ENCODE data around the gene ADAMTS12. TPM values are rescaled to one million over a fixed set of nuclear protein-coding genes. Genes with fewer than 3 reads are reported as not detected.

The ADAMTS12 gene
- total and polyA plus RNA-seq, 2 of the 8 experiments (the other 6 are each of a cell fraction or from before 2014, with no cell fraction given), result 6.4 to 12.8 TPM

DNA sequence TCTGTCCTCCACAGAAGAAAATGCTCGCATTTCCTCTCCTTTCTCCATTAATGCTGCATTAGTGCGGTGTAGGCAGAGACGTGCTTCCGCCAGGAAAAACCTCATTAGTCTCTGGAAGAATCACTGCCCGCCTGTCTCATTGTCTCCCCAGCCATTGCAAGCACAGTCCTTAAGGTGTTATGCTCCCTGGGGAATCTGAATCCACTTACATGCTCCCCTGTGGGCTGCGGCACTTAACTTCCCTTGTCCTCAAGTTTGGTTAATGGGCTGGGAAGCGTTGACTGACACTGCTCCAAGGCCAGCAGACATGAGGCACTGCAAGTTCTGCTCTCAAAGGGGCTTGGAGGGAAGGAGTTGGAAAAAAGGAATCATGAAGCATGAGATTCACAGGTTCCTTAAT is 409.5 kb downstream of the ADAMTS12 start:
- Histone ChIP-seq H2AK5ac (ENCODE audit: low read depth, low read length) (no peak overlapping the region), H2BK120ac (replicated peaks; ENCODE audit: low read depth, low read length) (no peak overlapping the region), H3K4me3 (ENCODE audit: extremely low read depth in 1 of 4, insufficient read depth in 2 of 4, low read depth in 3 of 4, low read length in 4 of 4) (no peak overlapping the region), H3K23me2 (ENCODE audit: low read depth, low read length) (peaks cover 2% of the 10 kb centered on the region; the same call in 1 of the 2 replicates), H3K4me2 (ENCODE audit: insufficient read depth in 1 of 2, low read depth in 2 of 2, low read length in 2 of 2) (no peak overlapping the region), H3K27me3 (replicated peaks in 1 of 4; ENCODE audit: control insufficient read depth in 3 of 4, extremely low read depth in 1 of 4, insufficient read depth in 3 of 4, low read length in 3 of 4) (no peaks in the 10 kb centered on the region), H3K9me3 (ENCODE audit: insufficient read depth in 2 of 2, low read depth in 1 of 2, low read length in 1 of 2) (no peaks in the 10 kb centered on the region), H4K8ac (ENCODE audit: extremely low read depth, insufficient read depth, low read length) (no peak overlapping the region), H3K18ac (ENCODE audit: extremely low read depth, low read length) (no peak overlapping the region), H2AFZ (ENCODE audit: low read length) (no peak overlapping the region), H4K5ac (ENCODE audit: insufficient read length, low read depth, low read length) (no peak overlapping the region), H2BK20ac (ENCODE audit: low read length) (no peak overlapping the region), H3K27ac (ENCODE audit: low read depth, low read length) (no peak overlapping the region), H4K20me1 (replicated peaks in 1 of 2; ENCODE audit: control insufficient read depth in 1 of 2, insufficient read depth in 2 of 2, low read length in 2 of 2) (no peaks in the 10 kb centered on the region), H2BK5ac (ENCODE audit: low read depth, low read length) (no peak overlapping the region), H3K4ac (replicated peaks; ENCODE audit: insufficient read length, low read depth, low read length) (no peak overlapping the region), H3K56ac (replicated peaks; ENCODE audit: insufficient read length, low read depth, low read length) (no peak overlapping the region), H2BK15ac (ENCODE audit: low read length) (no peak overlapping the region), H2BK12ac (ENCODE audit: low read depth, low read length) (no peak overlapping the region), H3K36me3 (ENCODE audit: control insufficient read depth in 2 of 4, insufficient read depth in 4 of 4, low read length in 3 of 4) (peaks cover 0 to 31% (median 2%) of the 10 kb centered on the region in 4 experiments; a peak in 5 of 8 replicates), H3K79me2 (ENCODE audit: control insufficient read depth in 1 of 2, insufficient read depth in 2 of 2, low read length in 2 of 2) (no peaks in the 10 kb centered on the region), H4K91ac (replicated peaks; ENCODE audit: insufficient read length, low read length) (no peak overlapping the region), H3K14ac (ENCODE audit: insufficient read length) (no peak overlapping the region), H3K4me1 (replicated peaks in 1 of 4; ENCODE audit: control insufficient read depth in 3 of 4, insufficient read depth in 4 of 4, low read length in 3 of 4) (peaks cover 0 to 2% (median 0%) of the 10 kb centered on the region in 4 experiments; a peak in 1 of 7 replicates), H3K79me1 (ENCODE audit: low read depth, low read length) (no peaks in the 10 kb centered on the region), H3K23ac (ENCODE audit: insufficient read length) (no peak overlapping the region), H3K9ac (replicated peaks in 1 of 4; ENCODE audit: extremely low read depth in 1 of 4, low read depth in 3 of 4, low read length in 3 of 4) (no peak overlapping the region)
- ChIA-PET POLR2A (ENCODE audit: partially characterized antibody) (interaction anchor here (1.3 to 2.1 kb wide), 4 partner anchors 8 to 54 kb away, joined by 3 to 7 read pairs (median 3); no protein-coding TSS in a partner anchor), CTCF (ENCODE audit: partially characterized antibody) (interaction anchor here (1.0 kb wide), 1 partner anchor 13 kb away, joined by 3 read pairs; no protein-coding TSS in a partner anchor)
- FAIRE-seq (peak; percentile 52), DNase-seq (ENCODE audit: low read depth in 1 of 2, low spot score in 2 of 2) (peak in 1 of 2 experiments; percentile 53)
- TF ChIP-seq TAF1 (IDR thresholded peaks at IDR 0.05; ENCODE audit: low read depth, low read length), result no peak
- TF ChIP-seq EZH2 (IDR thresholded peaks at IDR 0.05; ENCODE audit: low read depth, low read length, severe bottlenecking), result no peak
- TF ChIP-seq, protein P1, sequence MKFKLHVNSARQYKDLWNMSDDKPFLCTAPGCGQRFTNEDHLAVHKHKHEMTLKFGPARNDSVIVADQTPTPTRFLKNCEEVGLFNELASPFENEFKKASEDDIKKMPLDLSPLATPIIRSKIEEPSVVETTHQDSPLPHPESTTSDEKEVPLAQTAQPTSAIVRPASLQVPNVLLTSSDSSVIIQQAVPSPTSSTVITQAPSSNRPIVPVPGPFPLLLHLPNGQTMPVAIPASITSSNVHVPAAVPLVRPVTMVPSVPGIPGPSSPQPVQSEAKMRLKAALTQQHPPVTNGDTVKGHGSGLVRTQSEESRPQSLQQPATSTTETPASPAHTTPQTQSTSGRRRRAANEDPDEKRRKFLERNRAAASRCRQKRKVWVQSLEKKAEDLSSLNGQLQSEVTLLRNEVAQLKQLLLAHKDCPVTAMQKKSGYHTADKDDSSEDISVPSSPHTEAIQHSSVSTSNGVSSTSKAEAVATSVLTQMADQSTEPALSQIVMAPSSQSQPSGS (IDR thresholded peaks at IDR 0.05; ENCODE audit: low read length), result no peak
- no peak for TF ChIP-seq TEAD4 (IDR thresholded peaks at IDR 0.05; ENCODE audit: low read depth, low read length)
- TF ChIP-seq NANOG (IDR thresholded peaks at IDR 0.05; ENCODE audit: insufficient read depth, low read depth, low read length, poor library complexity, severe bottlenecking), result peak; percentile 82
- no peak for TF ChIP-seq SRF (IDR thresholded peaks at IDR 0.05; ENCODE audit: low read depth, low read length)
- 74% methylated on average over 7 of the region's 7 CpGs; no CpG with 5 or more reads in 1 of the 2 experiments for WGBS, 2 experiments (ENCODE audit: extremely low coverage in 1 of 2, insufficient coverage in 1 of 2, insufficient read length in 1 of 2, insufficient replicate concordance in 2 of 2, low coverage in 1 of 2, low lambda C conversion rate in 2 of 2, missing lambda C conversion rate in 1 of 2)

All from H1 (cell line).